H9 (cell line): ENCODE results near the gene SSBP1. TPM values are rescaled to one million over a fixed set of nuclear protein-coding genes. Genes with fewer than 3 reads are reported as not detected.

Source experiments
- DNase-seq: peaks from one replicate; pipeline ENCODE4 v3.0.0-alpha.2; 2017
- H2AFZ ChIP-seq: one replicate; pipeline ENCODE4 v1.6.1; 2013; ENCODE audit warnings: mild to moderate bottlenecking, low read length, control low read depth, moderate library complexity
- H2AK5ac ChIP-seq: 2 replicates; pipeline ENCODE4 v1.6.1; 2013; ENCODE audit warnings: low read length, control low read depth, mixed read lengths; ENCODE audit not compliant: insufficient read length
- H2BK120ac ChIP-seq: one replicate; pipeline ENCODE4 v1.6.1; 2013; ENCODE audit warnings: low read depth, mild to moderate bottlenecking, low read length, control low read depth, inconsistent platforms; ENCODE audit not compliant: poor library complexity, severe bottlenecking
- H2BK12ac ChIP-seq: 2 replicates; pipeline ENCODE4 v1.6.1; 2013; ENCODE audit warnings: low read length, control low read depth, mixed read lengths, low read depth; ENCODE audit not compliant: insufficient read length
- H2BK15ac ChIP-seq: 2 replicates; pipeline ENCODE4 v1.6.1; 2013; ENCODE audit warnings: low read depth, low read length, control low read depth
- H2BK20ac ChIP-seq: one replicate; pipeline ENCODE4 v1.6.1; 2013; ENCODE audit warnings: low read depth, mild to moderate bottlenecking, low read length, control low read depth, inconsistent platforms; ENCODE audit not compliant: poor library complexity, severe bottlenecking
- H2BK5ac ChIP-seq: 2 replicates; pipeline ENCODE4 v1.6.1; 2013; ENCODE audit warnings: low read length, control low read depth, mixed read lengths; ENCODE audit not compliant: insufficient read length
- H3K14ac ChIP-seq: 2 replicates; pipeline ENCODE4 v1.6.1; 2013; ENCODE audit warnings: low read length, control low read depth; ENCODE audit not compliant: insufficient read depth
- H3K18ac ChIP-seq: 2 replicates; pipeline ENCODE4 v1.6.1; 2013; ENCODE audit warnings: low read depth, mild to moderate bottlenecking, mixed read lengths, low read length, control low read depth; ENCODE audit not compliant: insufficient read length
- H3K23ac ChIP-seq: 2 replicates; pipeline ENCODE4 v1.6.1; 2013; ENCODE audit warnings: low read length, control low read depth, mixed read lengths, low read depth; ENCODE audit not compliant: insufficient read length
- H3K23me2 ChIP-seq: 2 replicates; pipeline ENCODE4 v1.6.1; 2013; ENCODE audit warnings: low read depth, mild to moderate bottlenecking, mixed read lengths, low read length, control low read depth; ENCODE audit not compliant: insufficient read length, poor library complexity, severe bottlenecking
- H3K27ac ChIP-seq: 2 replicates; pipeline ENCODE4 v1.5.1; 2013; ENCODE audit warnings: low read length, control low read depth, mixed read lengths, low read depth; ENCODE audit not compliant: insufficient read length
- H3K27me3 ChIP-seq: 2 replicates; pipeline ENCODE4 v1.6.1; 2013; ENCODE audit warnings: low read length, control low read depth, inconsistent platforms; ENCODE audit not compliant: insufficient read depth
- H3K4ac ChIP-seq: 2 replicates; pipeline ENCODE4 v1.6.1; 2013; ENCODE audit warnings: low read depth, mild to moderate bottlenecking, control low read depth, inconsistent platforms, low read length, moderate library complexity
- H3K4me1 ChIP-seq: 2 replicates; pipeline ENCODE4 v1.6.1; 2013; ENCODE audit warnings: low read length, control low read depth, inconsistent platforms; ENCODE audit not compliant: insufficient read depth
- H3K4me2 ChIP-seq: 2 replicates; pipeline ENCODE4 v1.6.1; 2013; ENCODE audit warnings: low read length, control low read depth, mixed read lengths; ENCODE audit not compliant: insufficient read length, insufficient read depth
- H3K56ac ChIP-seq: 2 replicates; pipeline ENCODE4 v1.6.1; 2013; ENCODE audit warnings: low read depth, mild to moderate bottlenecking, mixed read lengths, low read length, control low read depth; ENCODE audit not compliant: insufficient read length
- H3K79me1 ChIP-seq: 2 replicates; pipeline ENCODE4 v1.6.1; 2013; ENCODE audit warnings: low read depth, mild to moderate bottlenecking, moderate library complexity, low read length, control low read depth, inconsistent platforms; ENCODE audit not compliant: insufficient read depth, poor library complexity, severe bottlenecking
- H3K79me2 ChIP-seq: 2 replicates; pipeline ENCODE4 v1.6.1; 2013; ENCODE audit warnings: low read length, control low read depth, inconsistent platforms; ENCODE audit not compliant: insufficient read depth
- H3K9ac ChIP-seq: 2 replicates; pipeline ENCODE4 v1.6.1; 2013; ENCODE audit warnings: low read length, control low read depth, mixed read lengths; ENCODE audit not compliant: insufficient read length; ENCODE audit errors: extremely low read depth
- H3K9me3 ChIP-seq: one replicate; pipeline ENCODE4 v1.6.1; 2013; ENCODE audit warnings: low read depth, low read length, inconsistent platforms; ENCODE audit not compliant: control insufficient read depth
- H3T11ph ChIP-seq: one replicate; pipeline ENCODE4 v1.6.1; 2013; ENCODE audit warnings: mild to moderate bottlenecking, low read length, control low read depth, inconsistent platforms
- H4K20me1 ChIP-seq: one replicate; pipeline ENCODE4 v1.6.1; 2013; ENCODE audit not compliant: control insufficient read depth, insufficient read length, insufficient read depth
- H4K5ac ChIP-seq: 2 replicates; pipeline ENCODE4 v1.6.1; 2013; ENCODE audit warnings: low read depth, mild to moderate bottlenecking, mixed read lengths, low read length, control low read depth; ENCODE audit not compliant: insufficient read length
- H4K8ac ChIP-seq: replicated peaks from 2 replicates; pipeline ENCODE4 v1.6.1; 2013; ENCODE audit warnings: low read length, control low read depth, mixed read lengths, low read depth; ENCODE audit not compliant: insufficient read length
- H4K91ac ChIP-seq: 2 replicates; pipeline ENCODE4 v1.6.1; 2013; ENCODE audit warnings: low read depth, mild to moderate bottlenecking, moderate library complexity, mixed read lengths, low read length, control low read depth; ENCODE audit not compliant: insufficient read length
- H3K27ac Mint-ChIP-seq, 3 experiments: 2 replicates in 2 of 3; 3 replicates in 1 of 3; pipeline ENCODE4 v1.8.0; 2020 to 2021; ENCODE audit warnings: mixed read lengths in 3 of 3, mild to moderate bottlenecking in 1 of 3, moderate library complexity in 1 of 3
- H3K27me3 Mint-ChIP-seq: 2 replicates; pipeline ENCODE4 v1.8.0; 2021; ENCODE audit warnings: low read depth, mild to moderate bottlenecking, moderate library complexity, mixed read lengths
- H3K36me3 Mint-ChIP-seq, 3 experiments: 2 replicates in 2 of 3; 3 replicates in 1 of 3; pipeline ENCODE4 v1.8.0; 2020 to 2021; ENCODE audit warnings: low read depth in 3 of 3, mixed read lengths in 3 of 3; ENCODE audit not compliant: insufficient read depth in 1 of 3
- H3K4me1 Mint-ChIP-seq, 2 experiments: 2 replicates each; pipeline ENCODE4 v1.8.0; 2020; ENCODE audit warnings: mixed read lengths in 2 of 2
- H3K4me3 Mint-ChIP-seq, 2 experiments: 2 replicates in 1 of 2; 3 replicates in 1 of 2; pipeline ENCODE4 v1.8.0; 2020 to 2021; ENCODE audit warnings: mild to moderate bottlenecking in 2 of 2, mixed read lengths in 2 of 2, moderate library complexity in 1 of 2
- H3K9me3 Mint-ChIP-seq, 2 experiments: 2 replicates in 1 of 2; 3 replicates in 1 of 2; pipeline ENCODE4 v1.8.0; 2020; ENCODE audit warnings: mild to moderate bottlenecking in 2 of 2, mixed read lengths in 2 of 2, moderate library complexity in 1 of 2
- CTCF ChIP-seq: fragments of 200-600 bp; sonication (generic); conservative IDR thresholded peaks from 3 replicates; pipeline ENCODE4 v1.8.0; 2021; ENCODE audit warnings: antibody characterized with exemption, mild to moderate bottlenecking
- WGBS: extraction: QIAGEN DNeasy Blood & Tissue Kit; methylation state at CpG from one replicate; pipeline ENCODE4 v1.1.7; 2013; ENCODE audit warnings: missing lambda C conversion rate, low lambda C conversion rate, mixed read lengths; ENCODE audit not compliant: insufficient read length; ENCODE audit errors: extremely low coverage; 5-methylcytosine and 5-hydroxymethylcytosine counted together
- total RNA-seq: library from RNA; stranded (reverse); gene quantifications from 2 replicates; pipeline ENCODE4 v1.2.1, GENCODE V29; 2021

SSBP1 gene
- total RNA-seq, 1 experiment from 2014 or later, result 266 TPM

DNA sequence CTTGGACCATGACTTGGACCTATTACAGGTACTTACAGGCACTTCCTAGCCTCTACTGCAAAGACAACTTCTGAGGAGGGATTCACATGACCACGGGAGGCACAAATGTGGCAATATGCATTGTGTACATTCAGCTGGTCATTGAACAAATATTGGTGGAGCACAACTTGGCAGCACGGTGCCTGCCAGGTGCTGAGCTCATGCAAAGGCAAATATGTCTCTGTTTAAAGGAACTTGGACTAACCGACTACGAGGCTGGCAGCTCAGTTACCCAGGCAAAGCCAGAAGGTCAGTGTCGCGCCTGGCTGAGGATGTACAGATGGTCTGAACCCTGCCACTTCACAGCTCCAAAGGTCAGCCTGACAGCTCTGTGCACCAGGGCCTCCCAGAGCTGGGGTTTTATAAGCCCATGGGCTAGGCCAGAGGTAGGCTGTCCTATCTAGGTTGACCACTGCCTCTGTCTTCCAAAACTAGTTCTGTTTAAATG is 42.3 kb upstream of the SSBP1 start:
- Mint-ChIP-seq H3K4me1 (peaks cover 62 to 66% of the 10 kb centered on the region in 2 experiments), H3K4me3 (no peak overlapping the region), H3K27me3 (peaks cover 2% of the 10 kb centered on the region), H3K27ac (peak overlapping the region in 1 of 3 experiments; percentile 68; a peak in 1 of 7 replicates), H3K36me3 (0 out of 7 replicates have a peak, but pooled peaks cover 0 to 3% (median 0%) of the 10 kb centered on the region in 3 experiments), H3K9me3 (no peaks in the 10 kb centered on the region)
- Histone ChIP-seq H3K23ac (no peak overlapping the region), H3K18ac (no peak overlapping the region), H2BK20ac (no peak overlapping the region), H3K23me2 (peaks cover 2% of the 10 kb centered on the region), H2BK120ac (no peak overlapping the region), H2AFZ (no peak overlapping the region), H3K4me2 (no peak overlapping the region), H2BK5ac (no peak overlapping the region), H3K4me1 (peaks cover 10% of the 10 kb centered on the region), H4K20me1 (no peaks in the 10 kb centered on the region), H3K56ac (no peak overlapping the region), H3K79me1 (peaks cover 3% of the 10 kb centered on the region), H3K14ac (no peak overlapping the region), H4K91ac (no peak overlapping the region), H3K27me3 (no peaks in the 10 kb centered on the region), H3K27ac (no peak overlapping the region), H3K9ac (no peak overlapping the region), H3K4ac (no peak overlapping the region), H3T11ph (no peak overlapping the region), H2AK5ac (no peak overlapping the region), H3K79me2 (peaks cover 2% of the 10 kb centered on the region; the same call in 1 of the 2 replicates), H4K5ac (no peak overlapping the region), H2BK15ac (no peak overlapping the region), H4K8ac (no peak overlapping the region), H3K9me3 (no peaks in the 10 kb centered on the region), H2BK12ac (no peak overlapping the region)
- no peak for TF ChIP-seq CTCF
- no CpG with 5 or more reads among the region's 6 CpGs for WGBS
- no peak for DNase-seq
